C4-2B (cell line): ENCODE measurements around the gene SERPINE1.

Source experiments
- H3K27ac ChIP-seq: fragments of 450-650 bp; 2 replicates; pipeline ENCODE4 v1.5.1; 2017
- CTCF ChIP-seq: fragments of 450-650 bp; conservative IDR thresholded peaks from 2 replicates; pipeline ENCODE4 v1.5.1; 2017; ENCODE audit warnings: mild to moderate bottlenecking
- ZFX ChIP-seq: fragments of 450-650 bp; IDR thresholded peaks from 2 replicates; pipeline ENCODE4 v1.6.1; 2017

Gene SERPINE1

GRCh38 chr7:101179117-101179516, 52.2 kb downstream of the SERPINE1 start:
- no peak overlapping the region for H3K27ac ChIP-seq
- TF ChIP-seq CTCF (no peak), ZFX (no peak)

GRCh38 chr7:101179713-101180112, 52.8 kb downstream of the SERPINE1 start:
- no peak overlapping the region for H3K27ac ChIP-seq
- TF ChIP-seq CTCF (no peak), ZFX (no peak)

- no peak within 1 kb of the TSS for H3K27ac ChIP-seq
- TF ChIP-seq CTCF, result no peak
- no peak for TF ChIP-seq ZFX
Observed at GRCh38 chr7:101180130-101180755, 53.3 kb downstream of the SERPINE1 start, which contains the start of gene NAT16. Gene NAT16, minus strand, starts transcription at chr7:101180293. Its CDS starts 5,486 bp downstream, at chr7:101174807.

GRCh38 chr7:101185258-101185839, 58.4 kb downstream of the SERPINE1 start:
- TF ChIP-seq CTCF (no peak), ZFX (no peak)
- no peak overlapping the region for H3K27ac ChIP-seq

GRCh38 chr7:101186194-101186593, 59.3 kb downstream of the SERPINE1 start:
- TF ChIP-seq CTCF (no peak), ZFX (no peak)
- H3K27ac ChIP-seq, result no peak overlapping the region

GRCh38 chr7:101186844-101187428, 60.0 kb downstream of the SERPINE1 start:
- TF ChIP-seq CTCF, result no peak
- no peak for TF ChIP-seq ZFX
- H3K27ac ChIP-seq, result no peak overlapping the region
